GM23248 (cell line): ENCODE measurements around the gene TES.

Experiments
- EZH2 ChIP-seq: fragments of 200-600 bp; sonication (generic); IDR thresholded peaks from 2 replicates; pipeline ENCODE4 v1.6.1; 2018; ENCODE audit warnings: antibody characterized with exemption, mild to moderate bottlenecking; ENCODE audit not compliant: insufficient read depth, poor library complexity, severe bottlenecking
- EZH2phosphoT487 ChIP-seq: fragments of 200-600 bp; sonication (generic); IDR thresholded peaks from 2 replicates; pipeline ENCODE4 v1.6.1; 2018; ENCODE audit warnings: antibody characterized with exemption, moderate library complexity, mild to moderate bottlenecking, low read depth; ENCODE audit not compliant: insufficient read depth

GRCh38 chr7:116252249-116252648 lies 41.9 kb downstream of the TES start:
- TF ChIP-seq EZH2: no peak
- TF ChIP-seq EZH2phosphoT487: no peak
